Heart left ventricle (tissue), 13 donors: Measurements from ENCODE around the gene AFDN.

Source experiments
- CTCF ChIP-seq, 12 donors: fragments of 200-600 bp; sonication (generic) in 4 of 12; IDR thresholded peaks; one replicate each; pipeline versions ENCODE4 v1.5.0 to v1.8.0; 2018 to 2022; ENCODE audit warnings: antibody characterized with exemption in 12 of 12, mild to moderate bottlenecking in 5 of 12
- POLR2A ChIP-seq, 2 donors: fragments of 450-650 bp; IDR thresholded peaks; one replicate each; pipeline ENCODE4 v1.6.1; 2017; ENCODE audit warnings: antibody characterized with exemption in 2 of 2, mild to moderate bottlenecking in 2 of 2, moderate library complexity in 2 of 2
- donor health status: ischemic (EF 13 %, LVEDD 7.1; RV severe dilation, severe dysfunction).
- donor health status: DM: no; HTN: yes; CAD: no.
- donor health status: DM: no; HTN: no; CAD: no.
- donor health status: ischemic (EF 25% LVEDD 6.9; RV normal size, moderate dysfunction).
- donor health status: ischemic (EF 25% LVEDD 5.7; RV mildly dilated, moderate dysfunction).
- donor health status: ischemic (EF 35%, LVEDD 5.7; RV mildly dilated, moderate dysfunction).
- donor health status: nonischemic (EF 11% LVEDD 7.7; RV severe dilation, severe dysfunction).
- donor health status: DM: yes; HTN: yes; CAD: no.
- donor health status: PGD.
- donor health status: ischemic (EF 29% LVEDD 5.4; RV normal size, mild dysfunction).
- donor health status: nonischemic (EF 23%, LVEDD 6.1; RV moderate dilation, normal function).

- TF ChIP-seq CTCF (IDR thresholded peaks at IDR 0.05) (no peak), POLR2A (IDR thresholded peaks at IDR 0.05) (no peak)
Observed at GRCh38 chr6:167962711-167963110, 136.0 kb downstream of the AFDN start.
